ENCODE measurements around the gene IFNLR1.

The IFNLR1 gene

GRCh38 chr1:24119859-24120756 is 67.0 kb downstream of the IFNLR1 start:
- peak; percentile 79 for DNase-seq

GRCh38 chr1:24119489-24119858 is 67.6 kb downstream of the IFNLR1 start:
- no peak for DNase-seq

GRCh38 chr1:24118410-24119242 is 68.5 kb downstream of the IFNLR1 start:
- no peak for DNase-seq

- DNase-seq: peak; percentile 60
Observed at GRCh38 chr1:24117722-24118409, 69.2 kb downstream of the IFNLR1 start.

- DNase-seq: no peak
Observed at GRCh38 chr1:24117132-24117531, 70.0 kb downstream of the IFNLR1 start.

GRCh38 chr1:24114753-24115152 is 72.3 kb downstream of the IFNLR1 start:
- DNase-seq: no peak

- DNase-seq: no peak
Observed at GRCh38 chr1:24113641-24114033, 73.5 kb downstream of the IFNLR1 start.

GRCh38 chr1:24111996-24112779 is 74.9 kb downstream of the IFNLR1 start, which contains the start of gene MYOM3:
MYOM3 (minus strand) TSS chr1:24112135; CDS start chr1:24108636, 3,499 bp downstream.
- peak; percentile 52 for DNase-seq

- no peak for DNase-seq
Observed at GRCh38 chr1:24111262-24111995, 75.7 kb downstream of the IFNLR1 start.

- no peak for DNase-seq
Observed at GRCh38 chr1:24110642-24111261, 76.3 kb downstream of the IFNLR1 start.

GRCh38 chr1:24109686-24110475 is 77.2 kb downstream of the IFNLR1 start:
- no peak for DNase-seq

- DNase-seq: no peak
Observed at GRCh38 chr1:24109166-24109483, 78.0 kb downstream of the IFNLR1 start.

- peak; percentile 52 for DNase-seq
Observed at GRCh38 chr1:24108334-24109165, 78.5 kb downstream of the IFNLR1 start.

- DNase-seq: peak; percentile 42
Observed at GRCh38 chr1:24107462-24108138, 79.5 kb downstream of the IFNLR1 start.

GRCh38 chr1:24105368-24106160 is 81.5 kb downstream of the IFNLR1 start:
- no peak for DNase-seq

- DNase-seq: no peak
Observed at GRCh38 chr1:24104854-24105253, 82.2 kb downstream of the IFNLR1 start.

All from NCI-H226 (cell line).